Hepatocyte (in vitro differentiated cells): ENCODE data around the gene EIF4E3. TPM values are rescaled to one million over a fixed set of nuclear protein-coding genes. Genes with fewer than 3 reads are reported as not detected.

Source experiments
- DNase-seq: peaks from one replicate; pipeline ENCODE4 v3.0.0-alpha.2; 2016; ENCODE audit warnings: low spot score
- H2AFZ ChIP-seq: fragments of 200-600 bp; sonication (generic); 2 replicates; pipeline ENCODE4 v1.6.0; 2016; ENCODE audit warnings: antibody characterized with exemption, mild to moderate bottlenecking
- H3K27ac ChIP-seq: fragments of 200-600 bp; sonication (generic); 2 replicates; pipeline ENCODE4 v1.5.1; 2016; ENCODE audit warnings: mild to moderate bottlenecking
- H3K27me3 ChIP-seq: fragments of 200-600 bp; sonication (generic); 2 replicates; pipeline ENCODE4 v1.6.1; 2016
- H3K36me3 ChIP-seq: fragments of 200-600 bp; sonication (generic); replicated peaks from 2 replicates; pipeline ENCODE4 v1.5.1; 2016; ENCODE audit warnings: low read depth; ENCODE audit not compliant: insufficient read depth
- H3K4me1 ChIP-seq: fragments of 200-600 bp; sonication (generic); 2 replicates; pipeline ENCODE4 v1.5.1; 2016; ENCODE audit warnings: mild to moderate bottlenecking, moderate library complexity; ENCODE audit not compliant: insufficient read depth
- H3K4me2 ChIP-seq: fragments of 200-600 bp; sonication (generic); 2 replicates; pipeline ENCODE4 v1.6.0; 2016
- H3K4me3 ChIP-seq: fragments of 200-600 bp; sonication (generic); 2 replicates; pipeline ENCODE4 v1.5.1; 2016; ENCODE audit warnings: mild to moderate bottlenecking
- H3K79me2 ChIP-seq: fragments of 200-600 bp; sonication (generic); 2 replicates; pipeline ENCODE4 v1.6.0; 2017; ENCODE audit warnings: mild to moderate bottlenecking
- H3K9me2 ChIP-seq: fragments of 200-600 bp; sonication (generic); replicated peaks from 2 replicates; pipeline ENCODE4 v1.6.0; 2017; ENCODE audit warnings: mild to moderate bottlenecking; ENCODE audit not compliant: insufficient read depth
- H3K9me3 ChIP-seq: fragments of 200-600 bp; sonication (generic); 2 replicates; pipeline ENCODE4 v1.5.1; 2016; ENCODE audit warnings: low read depth, mild to moderate bottlenecking
- H4K20me1 ChIP-seq: fragments of 200-600 bp; sonication (generic); 2 replicates; pipeline ENCODE4 v1.6.0; 2016; ENCODE audit warnings: mild to moderate bottlenecking; ENCODE audit not compliant: insufficient read depth, poor library complexity, severe bottlenecking
- CTCF ChIP-seq: fragments of 200-600 bp; sonication (generic); IDR thresholded peaks from 2 replicates; pipeline ENCODE4 v1.5.1; 2016; ENCODE audit warnings: antibody characterized with exemption, mild to moderate bottlenecking; ENCODE audit not compliant: poor library complexity
- EZH2 ChIP-seq: fragments of 200-600 bp; sonication (generic); IDR thresholded peaks from 2 replicates; pipeline ENCODE4 v1.6.1; 2016; ENCODE audit warnings: antibody characterized with exemption, mild to moderate bottlenecking, borderline replicate concordance
- EZH2phosphoT487 ChIP-seq: fragments of 200-600 bp; sonication (generic); IDR thresholded peaks from one replicate; pipeline ENCODE4 v1.6.1; 2018; ENCODE audit warnings: antibody characterized with exemption, mild to moderate bottlenecking, low read depth, moderate library complexity; ENCODE audit not compliant: unreplicated experiment, severe bottlenecking
- WGBS: methylation state at CpG from one replicate; pipeline ENCODE4 v1.1.6; 2016; ENCODE audit warnings: low lambda C conversion rate; ENCODE audit errors: missing lambda C conversion rate; 5-methylcytosine and 5-hydroxymethylcytosine counted together
- polyA plus RNA-seq: library from polyadenylated mRNA; unstranded; fragments of >200 nt; fragmentation: Nextera tagmentation; extraction: Ambion mirVana; gene quantifications from 2 replicates; pipeline ENCODE4 v1.2.1, GENCODE V29; 2016
- total RNA-seq: library from RNA; depleted of rRNA; stranded (reverse); fragments of >200 nt; gene quantifications from 2 replicates; pipeline ENCODE4 v1.2.3, GENCODE V29; 2014

EIF4E3 gene
- total and polyA plus RNA-seq, 2 experiments from 2014 or later, result 4.1 to 7.4 TPM

GRCh38 chr3:71662568-71662967, 62.6 kb downstream of the EIF4E3 start:
- Histone ChIP-seq H3K27me3 (no peaks in the 10 kb centered on the region), H3K9me3 (no peaks in the 10 kb centered on the region), H3K9me2 (no peaks in the 10 kb centered on the region), H3K79me2 (no peaks in the 10 kb centered on the region), H3K36me3 (no peaks in the 10 kb centered on the region), H3K4me3 (no peak overlapping the region), H3K4me1 (no peaks in the 10 kb centered on the region), H3K4me2 (no peak overlapping the region), H4K20me1 (no peaks in the 10 kb centered on the region), H2AFZ (no peak overlapping the region), H3K27ac (no peak overlapping the region)
- WGBS, result 48% methylated on average over 3 of the region's 3 CpGs
- no peak for DNase-seq
- no peak for TF ChIP-seq EZH2phosphoT487
- TF ChIP-seq CTCF, result no peak
- TF ChIP-seq EZH2, result no peak

GRCh38 chr3:71662056-71662455, 63.1 kb downstream of the EIF4E3 start:
- no peak for DNase-seq
- Histone ChIP-seq H3K27me3 (no peaks in the 10 kb centered on the region), H2AFZ (no peak overlapping the region), H3K4me1 (no peaks in the 10 kb centered on the region), H3K9me2 (no peaks in the 10 kb centered on the region), H3K79me2 (no peaks in the 10 kb centered on the region), H3K4me2 (no peak overlapping the region), H3K36me3 (no peaks in the 10 kb centered on the region), H3K27ac (no peak overlapping the region), H3K9me3 (no peaks in the 10 kb centered on the region), H4K20me1 (no peaks in the 10 kb centered on the region), H3K4me3 (no peak overlapping the region)
- TF ChIP-seq CTCF (no peak), EZH2 (no peak), EZH2phosphoT487 (no peak)
- 89% methylated on average over 3 of the region's 3 CpGs for WGBS

GRCh38 chr3:71659864-71660591, 65.2 kb downstream of the EIF4E3 start:
- H3K79me2 ChIP-seq, result no peaks in the 10 kb centered on the region
- H4K20me1 ChIP-seq, result no peaks in the 10 kb centered on the region
- no peaks in the 10 kb centered on the region for H3K9me2 ChIP-seq
- WGBS, result 47% methylated on average over 9 of the region's 9 CpGs
- no peak for DNase-seq
- H3K27ac ChIP-seq, result no peak overlapping the region
- no peaks in the 10 kb centered on the region for H3K4me1 ChIP-seq
- H2AFZ ChIP-seq, result no peak overlapping the region
- TF ChIP-seq CTCF (no peak), EZH2phosphoT487 (no peak), EZH2 (no peak)
- no peaks in the 10 kb centered on the region for H3K27me3 ChIP-seq
- no peak overlapping the region for H3K4me2 ChIP-seq
- no peaks in the 10 kb centered on the region for H3K9me3 ChIP-seq
- no peaks in the 10 kb centered on the region for H3K36me3 ChIP-seq
- no peak overlapping the region for H3K4me3 ChIP-seq
